GM12873 (cell line): ENCODE results near the gene STARD5.

Experiments used
- TF ChIP-seq, protein P1 (sequence below): IDR thresholded peaks from 2 replicates; pipeline ENCODE4 v1.5.1; 2012; ENCODE audit warnings: low read depth, mild to moderate bottlenecking, moderate library complexity, low read length, control low read depth; ENCODE audit not compliant: insufficient read depth; ENCODE audit errors: missing control alignments

The STARD5 gene

DNA sequence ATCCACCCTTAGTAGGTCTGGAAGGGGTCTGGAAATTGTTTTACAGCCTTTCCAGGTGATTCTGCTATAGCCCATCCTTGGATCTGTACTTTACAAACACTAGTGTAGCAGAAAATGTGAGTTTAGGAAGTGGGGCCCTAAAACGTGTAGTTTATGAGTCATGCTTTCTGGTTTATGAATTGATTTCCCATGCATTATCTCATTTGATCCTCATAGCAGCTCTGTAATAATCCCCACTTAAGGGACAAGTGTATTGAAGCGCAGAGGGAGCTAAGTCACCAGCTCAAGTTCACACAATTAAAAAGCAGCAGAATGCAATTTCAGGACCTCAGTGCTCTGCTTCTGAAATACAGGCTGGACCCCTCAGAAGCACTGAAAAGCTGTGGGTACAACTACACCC lies 22.7 kb upstream of the STARD5 start:
- TF ChIP-seq, protein P1, sequence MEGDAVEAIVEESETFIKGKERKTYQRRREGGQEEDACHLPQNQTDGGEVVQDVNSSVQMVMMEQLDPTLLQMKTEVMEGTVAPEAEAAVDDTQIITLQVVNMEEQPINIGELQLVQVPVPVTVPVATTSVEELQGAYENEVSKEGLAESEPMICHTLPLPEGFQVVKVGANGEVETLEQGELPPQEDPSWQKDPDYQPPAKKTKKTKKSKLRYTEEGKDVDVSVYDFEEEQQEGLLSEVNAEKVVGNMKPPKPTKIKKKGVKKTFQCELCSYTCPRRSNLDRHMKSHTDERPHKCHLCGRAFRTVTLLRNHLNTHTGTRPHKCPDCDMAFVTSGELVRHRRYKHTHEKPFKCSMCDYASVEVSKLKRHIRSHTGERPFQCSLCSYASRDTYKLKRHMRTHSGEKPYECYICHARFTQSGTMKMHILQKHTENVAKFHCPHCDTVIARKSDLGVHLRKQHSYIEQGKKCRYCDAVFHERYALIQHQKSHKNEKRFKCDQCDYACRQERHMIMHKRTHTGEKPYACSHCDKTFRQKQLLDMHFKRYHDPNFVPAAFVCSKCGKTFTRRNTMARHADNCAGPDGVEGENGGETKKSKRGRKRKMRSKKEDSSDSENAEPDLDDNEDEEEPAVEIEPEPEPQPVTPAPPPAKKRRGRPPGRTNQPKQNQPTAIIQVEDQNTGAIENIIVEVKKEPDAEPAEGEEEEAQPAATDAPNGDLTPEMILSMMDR: no peak

DNA sequence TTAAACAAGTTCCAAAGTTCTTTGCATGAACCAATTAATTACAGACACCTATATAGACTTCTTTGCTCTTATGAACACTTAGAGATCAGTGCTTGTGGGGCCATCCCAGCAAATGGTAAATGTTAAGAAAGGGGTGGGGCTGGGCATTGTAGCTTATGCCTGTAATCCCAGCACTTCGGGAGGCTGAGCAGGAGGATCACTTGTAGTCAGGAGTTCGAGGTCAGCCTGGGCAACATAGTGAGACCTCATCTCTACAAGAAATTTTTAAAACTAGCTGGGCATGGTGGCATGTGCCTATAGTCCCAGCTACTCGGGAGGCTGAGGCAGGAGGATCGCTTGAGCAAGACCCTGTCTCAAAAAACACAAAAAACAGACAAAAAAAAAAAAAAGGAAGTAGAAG lies 19.4 kb upstream of the STARD5 start:
- TF ChIP-seq, protein P1: no peak

GRCh38 chr15:81341351-81341750 lies 17.4 kb upstream of the STARD5 start:
- TF ChIP-seq, protein P1: no peak

DNA sequence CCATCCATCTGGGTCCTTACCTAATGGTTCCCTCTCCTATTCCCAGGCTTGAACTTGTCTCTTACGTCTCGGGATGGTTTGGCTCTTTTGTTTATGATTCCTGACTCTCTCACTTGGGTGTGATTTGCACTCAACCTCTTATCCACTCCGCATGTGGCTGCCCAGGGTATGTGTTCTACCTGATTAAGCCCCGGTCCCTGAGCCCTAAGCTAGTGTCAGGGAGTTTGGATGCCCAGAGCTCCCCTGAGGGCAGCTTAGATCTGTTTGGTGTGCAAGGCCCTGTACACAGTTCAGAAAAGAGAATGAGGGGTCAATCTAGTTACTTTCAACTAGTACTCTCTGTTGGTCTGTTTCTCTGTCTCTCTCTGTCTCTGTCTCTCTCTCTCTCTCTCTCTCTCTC lies 15.9 kb upstream of the STARD5 start:
- TF ChIP-seq, protein P1: no peak

GRCh38 chr15:81339321-81339720 lies 15.4 kb upstream of the STARD5 start:
- TF ChIP-seq, protein P1: no peak

GRCh38 chr15:81338170-81339007 lies 14.4 kb upstream of the STARD5 start:
- TF ChIP-seq, protein P1: no peak

- TF ChIP-seq, protein P1: no peak
Measured at GRCh38 chr15:81337713-81338157, 13.8 kb upstream of the STARD5 start.
